ENCODE results near the gene TNFRSF12A.

Gene TNFRSF12A

GRCh38 chr16:3029491-3030221, 9.5 kb downstream of the TNFRSF12A start:
- CTCF ChIA-PET, result interaction anchor here (0.6 to 2.6 kb wide), 4 partner anchors 9 to 28 kb away, joined by 3 to 10 read pairs (median 4); no protein-coding TSS in a partner anchor
- no peak for TF ChIP-seq CTCF (conservative IDR thresholded peaks at IDR 0.05; ENCODE audit: low read depth)
- H3K27ac ChIP-seq, result no peak overlapping the region
- POLR2A ChIA-PET (ENCODE audit: low non-redundant PET), result no interaction called here
- no peak for DNase-seq (ENCODE audit: low spot score)

- DNase-seq (ENCODE audit: low spot score), result no peak
- no peak for TF ChIP-seq CTCF (conservative IDR thresholded peaks at IDR 0.05; ENCODE audit: low read depth)
- CTCF ChIA-PET, result interaction anchor here (0.7 to 2.6 kb wide), 9 partner anchors 9 to 99 kb away, joined by 3 to 15 read pairs (median 5); partner anchors contain the start of genes TNFRSF12A and ZSCAN10
- POLR2A ChIA-PET (ENCODE audit: low non-redundant PET), result interaction anchor here (0.8 kb wide), 1 partner anchor 10 kb away, joined by 4 read pairs; no protein-coding TSS in a partner anchor
- H3K27ac ChIP-seq, result no peak overlapping the region
These were observed 10.3 kb downstream of the TNFRSF12A start for GRCh38 chr16:3030222-3031212.

GRCh38 chr16:3032624-3033023, 12.5 kb downstream of the TNFRSF12A start:
- no peak for TF ChIP-seq CTCF (conservative IDR thresholded peaks at IDR 0.05; ENCODE audit: low read depth)
- POLR2A ChIA-PET (ENCODE audit: low non-redundant PET), result no interaction called here
- CTCF ChIA-PET, result interaction anchor here (1.6 kb wide), 1 partner anchor 13 kb away, joined by 12 read pairs; the partner anchor contains the start of gene MMP25
- DNase-seq (ENCODE audit: low spot score), result no peak
- H3K27ac ChIP-seq, result no peak overlapping the region

GRCh38 chr16:3035289-3035971, 15.3 kb downstream of the TNFRSF12A start:
- POLR2A ChIA-PET (ENCODE audit: low non-redundant PET), result no interaction called here
- H3K27ac ChIP-seq, result no peak overlapping the region
- TF ChIP-seq CTCF (conservative IDR thresholded peaks at IDR 0.05; ENCODE audit: low read depth), result no peak
- CTCF ChIA-PET, result interaction anchor here (1.2 to 2.2 kb wide), 2 partner anchors 25 to 33 kb away, joined by 3 to 5 read pairs; no protein-coding TSS in a partner anchor
- no peak for DNase-seq (ENCODE audit: low spot score)

- no peak for TF ChIP-seq CTCF (conservative IDR thresholded peaks at IDR 0.05; ENCODE audit: low read depth)
- DNase-seq (ENCODE audit: low spot score), result no peak
- no peak overlapping the region for H3K27ac ChIP-seq
- ChIA-PET CTCF (interaction anchor here (2.2 kb wide), 1 partner anchor 24 kb away, joined by 5 read pairs; no protein-coding TSS in a partner anchor), POLR2A (ENCODE audit: low non-redundant PET) (no interaction called here)
These were observed 16.0 kb downstream of the TNFRSF12A start for GRCh38 chr16:3035972-3036725.

All from RWPE1 (cell line).